Measurements from ENCODE around the gene KIF2B. TPM values are rescaled to one million over a fixed set of nuclear protein-coding genes. Genes with fewer than 3 reads are reported as not detected.

KIF2B gene
- total RNA-seq, 4 donors from 2014 or later = not detected

GRCh38 chr17:53794875-53795274 lies 27.9 kb upstream of the KIF2B start:
- Histone ChIP-seq H3K27ac (no peak overlapping the region), H3K36me3 (no peaks in the 10 kb centered on the region), H3K27me3 (peaks cover 3% of the 10 kb centered on the region), H3K9me3 (no peaks in the 10 kb centered on the region), H3K4me1 (no peaks in the 10 kb centered on the region), H3K4me3 (no peak overlapping the region)
- TF ChIP-seq CTCF (IDR thresholded peaks at IDR 0.05) (no peak), POLR2A (IDR thresholded peaks at IDR 0.05) (no peak), EP300 (IDR thresholded peaks at IDR 0.05) (no peak), POLR2AphosphoS5 (IDR thresholded peaks at IDR 0.05) (no peak)
- DNase-seq (ENCODE audit: low spot score in 2 of 2) = no peak

GRCh38 chr17:53796642-53797041 lies 26.1 kb upstream of the KIF2B start:
- WGBS = 62% methylated on average over 1 of the region's 1 CpG
- H3K36me3 ChIP-seq = no peaks in the 10 kb centered on the region
- no peak for DNase-seq (ENCODE audit: low spot score in 2 of 2)
- no peaks in the 10 kb centered on the region for H3K4me1 ChIP-seq
- H3K9me3 ChIP-seq = no peaks in the 10 kb centered on the region
- peaks cover 1% of the 10 kb centered on the region for H3K27me3 ChIP-seq
- no peak overlapping the region for H3K4me3 ChIP-seq
- H3K27ac ChIP-seq = no peak overlapping the region
- TF ChIP-seq CTCF (IDR thresholded peaks at IDR 0.05) (no peak), POLR2AphosphoS5 (IDR thresholded peaks at IDR 0.05) (no peak)

GRCh38 chr17:53797501-53797900 lies 25.2 kb upstream of the KIF2B start:
- no peak for DNase-seq (ENCODE audit: low spot score in 2 of 2)
- Histone ChIP-seq H3K27ac (no peak overlapping the region), H3K9me3 (no peaks in the 10 kb centered on the region), H3K4me1 (no peaks in the 10 kb centered on the region), H3K4me3 (no peak overlapping the region), H3K27me3 (no peaks in the 10 kb centered on the region), H3K36me3 (no peaks in the 10 kb centered on the region)
- WGBS = 57% methylated on average over 4 of the region's 4 CpGs
- no peak for TF ChIP-seq CTCF (IDR thresholded peaks at IDR 0.05)
- TF ChIP-seq POLR2A (IDR thresholded peaks at IDR 0.05) = no peak
- TF ChIP-seq POLR2AphosphoS5 (IDR thresholded peaks at IDR 0.05) = no peak
- TF ChIP-seq EP300 (IDR thresholded peaks at IDR 0.05) = no peak

- H3K4me1 ChIP-seq = no peaks in the 10 kb centered on the region
- no peak overlapping the region for H3K4me3 ChIP-seq
- WGBS = 54% methylated on average over 5 of the region's 5 CpGs
- no peak overlapping the region for H3K27ac ChIP-seq
- no peak for DNase-seq (ENCODE audit: low spot score in 2 of 2)
- no peaks in the 10 kb centered on the region for H3K27me3 ChIP-seq
- H3K36me3 ChIP-seq = no peaks in the 10 kb centered on the region
- H3K9me3 ChIP-seq = no peaks in the 10 kb centered on the region
- TF ChIP-seq CTCF (IDR thresholded peaks at IDR 0.05) (no peak), POLR2AphosphoS5 (IDR thresholded peaks at IDR 0.05) (no peak), POLR2A (IDR thresholded peaks at IDR 0.05) (no peak), EP300 (IDR thresholded peaks at IDR 0.05) (no peak)
Observed at GRCh38 chr17:53804437-53804836, 18.3 kb upstream of the KIF2B start.

GRCh38 chr17:53806473-53806872 lies 16.3 kb upstream of the KIF2B start:
- Histone ChIP-seq H3K4me1 (no peaks in the 10 kb centered on the region), H3K27ac (no peak overlapping the region), H3K27me3 (no peaks in the 10 kb centered on the region), H3K9me3 (no peaks in the 10 kb centered on the region), H3K36me3 (no peaks in the 10 kb centered on the region), H3K4me3 (no peak overlapping the region)
- DNase-seq (ENCODE audit: low spot score in 2 of 2) = no peak
- TF ChIP-seq CTCF (IDR thresholded peaks at IDR 0.05) = no peak
- TF ChIP-seq EP300 (IDR thresholded peaks at IDR 0.05) = no peak
- TF ChIP-seq POLR2A (IDR thresholded peaks at IDR 0.05) = no peak
- no peak for TF ChIP-seq POLR2AphosphoS5 (IDR thresholded peaks at IDR 0.05)
